ENCODE results near the gene BANF1. TPM values are rescaled to one million over a fixed set of nuclear protein-coding genes. Genes with fewer than 3 reads are reported as not detected.
A peak's percentile ranks its signal among the peaks of the same experiment; 100 is the strongest.

Gene BANF1
- total and polyA plus RNA-seq, 9 of the 15 experiments (the other 6 are each of a cell fraction or from before 2014, with no cell fraction given), result 108 to 651 (median 263) TPM

- TF ChIP-seq ZNF395 (CRISPR knock-in tag; IDR thresholded peaks at IDR 0.05) (no peak), SMC3 (conservative IDR thresholded peaks at IDR 0.05; ENCODE audit: insufficient read depth, low read depth, low read length) (peak; percentile 74), MTA1 (IDR thresholded peaks at IDR 0.05; ENCODE audit: borderline replicate concordance) (no peak), ZNF511 (CRISPR knock-in tag; IDR thresholded peaks at IDR 0.05) (no peak), ZNF3 (CRISPR knock-in tag; IDR thresholded peaks at IDR 0.05) (no peak), GABPB1 (CRISPR knock-in tag; IDR thresholded peaks at IDR 0.05) (peak; percentile 62; the same call in 1 of the 2 replicates), HMBOX1 (IDR thresholded peaks at IDR 0.05) (no peak), ZNF551 (CRISPR knock-in tag; IDR thresholded peaks at IDR 0.05) (no peak), JUND (IDR thresholded peaks at IDR 0.05; ENCODE audit: borderline replicate concordance, low read depth, low read length) (no peak), JUND (tag; IDR thresholded peaks at IDR 0.05; ENCODE audit: borderline replicate concordance, low read depth, low read length) (no peak; the same call in 2 of the 3 replicates), ZNF311 (CRISPR knock-in tag; IDR thresholded peaks at IDR 0.05) (no peak), ZEB2 (IDR thresholded peaks at IDR 0.05) (no peak), ZNF174 (CRISPR knock-in tag; IDR thresholded peaks at IDR 0.05) (no peak), MCM7 (IDR thresholded peaks at IDR 0.05) (no peak), ELF1 (tag; IDR thresholded peaks at IDR 0.05) (no peak), CHCHD3 (CRISPR knock-in tag; IDR thresholded peaks at IDR 0.05) (no peak), PTRF (tag; IDR thresholded peaks at IDR 0.05) (no peak), HES1 (IDR thresholded peaks at IDR 0.05; ENCODE audit: low read depth) (no peak), DEAF1 (CRISPR knock-in tag; IDR thresholded peaks at IDR 0.05) (peak; percentile 71), ZC3H8 (IDR thresholded peaks at IDR 0.05) (no peak), ZNF695 (CRISPR knock-in tag; IDR thresholded peaks at IDR 0.05) (no peak), NFIX (CRISPR knock-in tag; IDR thresholded peaks at IDR 0.05; ENCODE audit: low read depth) (0 out of 2 replicates have a peak, but pooled peaks have one; percentile 2), ETV1 (tag; conservative IDR thresholded peaks at IDR 0.05; ENCODE audit: low read depth) (no peak), TEAD2 (tag; IDR thresholded peaks at IDR 0.05) (no peak)
These were observed 20.3 kb downstream of the BANF1 start (continued) for GRCh38 chr11:66022401-66023185.
